Natural killer cell (primary cell): ENCODE results near the gene SHB. TPM values are rescaled to one million over a fixed set of nuclear protein-coding genes. Genes with fewer than 3 reads are reported as not detected.
A peak's percentile ranks its signal among the peaks of the same experiment; 100 is the strongest.

Experiments used
- ATAC-seq, 3 donors: fragments of 150-1000 bp in 2 of 3; fragments of 200-7000 bp in 1 of 3; cut with Tn5 transposase; 1 replicate in 1 of 3; 2 replicates in 2 of 3; pipeline ENCODE4 v1.10.0; 2021; ENCODE audit warnings: mild to moderate bottlenecking in 2 of 3, moderate library complexity in 2 of 3
- DNase-seq, 2 donors: peaks; one replicate each; pipeline versions ENCODE4 v3.0.0 to v3.0.0-alpha.2; 2013 to 2021; ENCODE audit warnings: mixed read lengths in 1 of 2
- H3K27ac ChIP-seq: one replicate; pipeline ENCODE4 v1.5.1; 2013; ENCODE audit warnings: mild to moderate bottlenecking, low read length
- H3K27me3 ChIP-seq: one replicate; pipeline ENCODE4 v1.6.1; 2013; ENCODE audit warnings: low read length; ENCODE audit not compliant: control insufficient read depth, insufficient read depth
- H3K36me3 ChIP-seq: one replicate; pipeline ENCODE4 v1.6.1; 2013; ENCODE audit warnings: low read length; ENCODE audit not compliant: control insufficient read depth, insufficient read depth
- H3K4me1 ChIP-seq: one replicate; pipeline ENCODE4 v1.6.1; 2013; ENCODE audit warnings: low read length; ENCODE audit not compliant: control insufficient read depth, insufficient read depth
- H3K4me3 ChIP-seq: one replicate; pipeline ENCODE4 v1.5.1; 2013; ENCODE audit warnings: low read length
- H3K9me3 ChIP-seq: one replicate; pipeline ENCODE4 v1.6.1; 2013; ENCODE audit warnings: low read length; ENCODE audit not compliant: control insufficient read depth, insufficient read depth
- H3K27ac Mint-ChIP-seq, 2 donors: one replicate each; pipeline ENCODE4 v1.8.0; 2022; ENCODE audit warnings: mild to moderate bottlenecking in 2 of 2, mixed read lengths in 2 of 2, moderate library complexity in 1 of 2
- H3K27me3 Mint-ChIP-seq, 2 donors: one replicate each; pipeline ENCODE4 v1.8.0; 2022; ENCODE audit warnings: low read depth in 2 of 2, mixed read lengths in 2 of 2
- H3K36me3 Mint-ChIP-seq: one replicate; pipeline ENCODE4 v1.8.0; 2022; ENCODE audit warnings: mixed read lengths
- H3K4me1 Mint-ChIP-seq, 2 donors: one replicate each; pipeline ENCODE4 v1.8.0; 2022; ENCODE audit warnings: mixed read lengths in 2 of 2
- H3K4me3 Mint-ChIP-seq: one replicate; pipeline ENCODE4 v1.8.0; 2022; ENCODE audit warnings: mild to moderate bottlenecking, moderate library complexity, mixed read lengths
- H3K9me3 Mint-ChIP-seq, 2 donors: one replicate each; pipeline ENCODE4 v1.8.0; 2022; ENCODE audit warnings: mixed read lengths in 2 of 2
- WGBS: methylation state at CpG from one replicate; pipeline ENCODE4 v1.1.7; 2013; ENCODE audit warnings: missing lambda C conversion rate; ENCODE audit not compliant: insufficient coverage; 5-methylcytosine and 5-hydroxymethylcytosine counted together
- intact Hi-C: fragments of 100-400 bp; cut with micrococcal nuclease; formaldehyde crosslinking; loops from one replicate; pipeline ENCODE4 v1.14.2; 2022
- total RNA-seq, 4 donors: library from RNA; stranded (reverse); fragments of 120-200 nt in 1 of 4; gene quantifications; one replicate each; pipeline versions ENCODE4 v1.2.3 to v1.2.4, GENCODE V29; 2013 to 2022
- TF ChIP-seq, protein P1 (sequence below): fragments of 200-600 bp; IDR thresholded peaks from one replicate; pipeline ENCODE4 v1.8.0; 2022; ENCODE audit warnings: antibody characterized with exemption

The SHB gene
- total RNA-seq, 3 donors from 2014 or later (not counting 1 experiment from before 2014, with no cell fraction given) = 2.7 to 7.1 (median 2.9) TPM

DNA sequence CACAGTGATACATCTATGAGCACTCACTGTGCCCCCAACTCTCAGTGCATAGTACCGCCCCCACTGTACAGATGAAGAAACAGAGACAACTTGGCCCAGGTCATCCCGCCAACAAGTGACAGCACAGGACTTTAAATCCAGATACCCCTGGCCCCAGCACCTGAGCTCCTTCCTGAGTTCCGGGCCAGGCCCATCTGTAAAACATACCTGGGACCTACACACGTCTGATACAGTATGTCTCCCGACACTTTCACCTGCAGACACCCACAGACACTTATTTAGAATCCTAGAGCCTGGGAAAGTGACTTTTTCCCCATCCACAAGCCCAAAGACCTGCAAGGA, 104.3 kb downstream of the SHB start:
- no peaks in the 10 kb centered on the region for H3K36me3 Mint-ChIP-seq
- intact Hi-C loops = loop anchor here (10.0 kb wide), 1 partner anchor 100 kb away; the partner anchor contains the start of gene SHB
- H3K27ac Mint-ChIP-seq = peak overlapping the region in 1 of 2 donors; percentile 79

DNA sequence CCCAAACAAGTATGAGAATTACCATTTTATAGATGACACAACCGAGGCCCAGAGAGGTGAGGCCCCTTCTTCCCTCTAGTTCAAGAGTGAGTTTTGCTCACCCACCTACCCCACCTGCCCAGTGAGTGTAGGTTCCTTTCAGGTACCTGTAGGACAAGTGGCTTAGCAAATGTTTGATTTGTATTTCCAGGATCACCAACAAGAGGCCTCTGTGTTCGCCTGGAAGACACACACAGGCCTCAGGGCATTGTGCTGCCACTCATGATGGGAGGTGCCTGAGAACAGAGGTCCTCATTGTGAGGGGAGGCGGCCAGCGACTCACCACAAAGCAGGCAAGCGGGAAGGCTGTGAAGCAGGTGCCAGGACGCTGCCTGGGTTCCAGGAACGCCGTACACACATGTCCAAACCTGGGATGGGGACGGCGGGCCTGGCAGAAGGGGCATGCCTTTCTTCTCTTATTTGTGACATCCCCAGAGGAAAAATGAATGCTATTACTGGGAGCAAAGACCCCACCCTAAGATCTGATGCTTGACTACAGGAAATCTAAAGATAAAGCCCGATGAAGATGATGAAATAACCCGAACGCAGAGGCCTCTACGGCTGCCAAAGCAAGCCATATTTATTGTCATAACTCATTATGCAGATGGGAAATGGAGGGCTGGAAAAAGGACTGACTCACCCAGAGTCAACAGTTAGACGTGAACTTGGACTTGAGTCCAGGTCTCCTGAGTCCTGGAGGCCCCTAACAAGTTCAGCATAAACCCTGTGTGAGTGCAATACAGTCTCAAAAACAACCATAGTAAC, 104.9 kb downstream of the SHB start:
- no peaks in the 10 kb centered on the region for H3K27me3 Mint-ChIP-seq
- H3K4me1 ChIP-seq = no peaks in the 10 kb centered on the region
- ATAC-seq (peak in 1 of 3 donors; percentile 39), DNase-seq (no peak)
- H3K27ac Mint-ChIP-seq = peak overlapping the region in 1 of 2 donors; percentile 79
- WGBS = 89% methylated on average over 15 of the region's 15 CpGs
- no peaks in the 10 kb centered on the region for H3K36me3 Mint-ChIP-seq
- H3K4me1 Mint-ChIP-seq = peaks cover 50 to 51% of the 10 kb centered on the region in 2 donors
- H3K9me3 ChIP-seq = no peaks in the 10 kb centered on the region
- H3K4me3 Mint-ChIP-seq = no peak overlapping the region
- H3K27ac ChIP-seq = no peak overlapping the region
- intact Hi-C loops = loop anchor here (10.0 kb wide), 1 partner anchor 101 kb away; the partner anchor contains the start of gene SHB
- H3K27me3 ChIP-seq = no peaks in the 10 kb centered on the region
- no peak overlapping the region for H3K4me3 ChIP-seq
- no peaks in the 10 kb centered on the region for H3K9me3 Mint-ChIP-seq
- H3K36me3 ChIP-seq = no peaks in the 10 kb centered on the region
- TF ChIP-seq, protein P1, sequence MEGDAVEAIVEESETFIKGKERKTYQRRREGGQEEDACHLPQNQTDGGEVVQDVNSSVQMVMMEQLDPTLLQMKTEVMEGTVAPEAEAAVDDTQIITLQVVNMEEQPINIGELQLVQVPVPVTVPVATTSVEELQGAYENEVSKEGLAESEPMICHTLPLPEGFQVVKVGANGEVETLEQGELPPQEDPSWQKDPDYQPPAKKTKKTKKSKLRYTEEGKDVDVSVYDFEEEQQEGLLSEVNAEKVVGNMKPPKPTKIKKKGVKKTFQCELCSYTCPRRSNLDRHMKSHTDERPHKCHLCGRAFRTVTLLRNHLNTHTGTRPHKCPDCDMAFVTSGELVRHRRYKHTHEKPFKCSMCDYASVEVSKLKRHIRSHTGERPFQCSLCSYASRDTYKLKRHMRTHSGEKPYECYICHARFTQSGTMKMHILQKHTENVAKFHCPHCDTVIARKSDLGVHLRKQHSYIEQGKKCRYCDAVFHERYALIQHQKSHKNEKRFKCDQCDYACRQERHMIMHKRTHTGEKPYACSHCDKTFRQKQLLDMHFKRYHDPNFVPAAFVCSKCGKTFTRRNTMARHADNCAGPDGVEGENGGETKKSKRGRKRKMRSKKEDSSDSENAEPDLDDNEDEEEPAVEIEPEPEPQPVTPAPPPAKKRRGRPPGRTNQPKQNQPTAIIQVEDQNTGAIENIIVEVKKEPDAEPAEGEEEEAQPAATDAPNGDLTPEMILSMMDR = no peak

More for the DNA sequence above, 104.3 kb downstream of the SHB start:
- H3K27me3 Mint-ChIP-seq = no peaks in the 10 kb centered on the region
- TF ChIP-seq, protein P1 = no peak
- no peak overlapping the region for H3K27ac ChIP-seq
- H3K36me3 ChIP-seq = no peaks in the 10 kb centered on the region
- ATAC-seq (peak in 2 of 3 donors; percentile 31 to 48), DNase-seq (no peak)
- no peak overlapping the region for H3K4me3 ChIP-seq
- peak overlapping the region; percentile 25 for H3K4me3 Mint-ChIP-seq
- H3K27me3 ChIP-seq = no peaks in the 10 kb centered on the region
- no peaks in the 10 kb centered on the region for H3K4me1 ChIP-seq
- peaks cover 50 to 51% of the 10 kb centered on the region in 2 donors for H3K4me1 Mint-ChIP-seq
- no peaks in the 10 kb centered on the region for H3K9me3 Mint-ChIP-seq
- no peaks in the 10 kb centered on the region for H3K9me3 ChIP-seq
- WGBS = 74% methylated on average over 5 of the region's 5 CpGs

DNA sequence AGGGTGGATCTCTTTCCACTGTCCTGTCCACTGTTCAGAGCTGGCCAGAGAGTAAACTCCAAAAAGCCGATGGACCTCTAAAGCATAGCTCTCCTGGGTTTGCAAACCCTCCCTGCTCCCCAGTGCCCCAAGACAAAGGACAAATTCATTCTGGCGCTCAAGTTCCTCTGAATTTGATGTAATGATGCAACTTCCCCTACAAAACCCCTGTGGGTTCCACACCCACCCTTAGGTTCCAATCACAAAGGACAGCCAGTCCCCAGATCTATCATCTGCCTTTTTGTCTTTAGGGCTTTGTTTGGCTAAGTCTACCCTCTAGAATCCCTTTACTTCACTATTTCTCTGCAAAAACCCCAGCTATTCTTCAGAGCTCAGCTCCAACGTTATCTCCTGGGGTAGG, 107.7 kb downstream of the SHB start:
- Mint-ChIP-seq H3K27ac (no peak overlapping the region), H3K4me1 (peaks cover 34 to 38% of the 10 kb centered on the region in 2 donors), H3K36me3 (no peaks in the 10 kb centered on the region), H3K9me3 (no peaks in the 10 kb centered on the region), H3K4me3 (no peak overlapping the region), H3K27me3 (no peaks in the 10 kb centered on the region)
- Histone ChIP-seq H3K27ac (no peak overlapping the region), H3K4me3 (no peak overlapping the region), H3K36me3 (no peaks in the 10 kb centered on the region), H3K27me3 (no peaks in the 10 kb centered on the region), H3K4me1 (no peaks in the 10 kb centered on the region), H3K9me3 (no peaks in the 10 kb centered on the region)
- no peak for DNase-seq
- 51% methylated on average over 3 of the region's 3 CpGs for WGBS
- no peak for ATAC-seq
- intact Hi-C loops = loop anchor here (10.0 kb wide), 1 partner anchor 103 kb away; the partner anchor contains the start of gene SHB
- TF ChIP-seq, protein P1 = no peak
